Measurements from ENCODE around the gene DHRS7B.

- TF ChIP-seq CTCF (conservative IDR thresholded peaks at IDR 0.05 in 1 of 2, IDR thresholded peaks at IDR 0.05 in 1 of 2; ENCODE audit: low read depth in 1 of 2, low read length in 2 of 2) (no peak), EZH2 (IDR thresholded peaks at IDR 0.05; ENCODE audit: low read length, missing control alignments) (no peak)
Measured at GRCh38 chr17:21174713-21175112, 47.9 kb downstream of the DHRS7B start.
